NAMALWA (cell line): Measurements from ENCODE around the gene NINL.
A peak's percentile ranks its signal among the peaks of the same experiment; 100 is the strongest.

Experiments used
- DNase-seq: peaks from one replicate; pipeline ENCODE4 v3.0.0-alpha.2; 2015; ENCODE audit warnings: low spot score

The NINL gene

GRCh38 chr20:25464501-25465242 lies 120.7 kb downstream of the NINL start:
- no peak for DNase-seq

GRCh38 chr20:25461786-25462545 lies 123.4 kb downstream of the NINL start:
- no peak for DNase-seq

GRCh38 chr20:25461281-25461650 lies 124.1 kb downstream of the NINL start:
- no peak for DNase-seq

- no peak for DNase-seq
Measured at GRCh38 chr20:25460566-25461280, 124.6 kb downstream of the NINL start.

- DNase-seq: no peak
Measured at GRCh38 chr20:25459916-25460535, 125.3 kb downstream of the NINL start.

GRCh38 chr20:25459111-25459830 lies 126.1 kb downstream of the NINL start:
- DNase-seq: no peak

- no peak for DNase-seq
Measured at GRCh38 chr20:25457886-25458680, 127.2 kb downstream of the NINL start.

GRCh38 chr20:25454153-25454900 lies 131.0 kb downstream of the NINL start:
- no peak for DNase-seq

GRCh38 chr20:25453035-25453810 lies 132.1 kb downstream of the NINL start:
- DNase-seq: no peak

- no peak for DNase-seq
Measured at GRCh38 chr20:25452333-25452732, 133.0 kb downstream of the NINL start.

- DNase-seq: no peak
Measured at GRCh38 chr20:25447671-25448070, 137.7 kb downstream of the NINL start.

GRCh38 chr20:25444556-25444955 lies 140.8 kb downstream of the NINL start:
- no peak for DNase-seq

GRCh38 chr20:25439328-25439727 lies 146.0 kb downstream of the NINL start:
- DNase-seq: peak; percentile 73

GRCh38 chr20:25437153-25437581 lies 148.2 kb downstream of the NINL start:
- DNase-seq: no peak

- no peak for DNase-seq
Measured at GRCh38 chr20:25424536-25424935, 160.8 kb downstream of the NINL start.

GRCh38 chr20:25422032-25422431 lies 163.3 kb downstream of the NINL start:
- no peak for DNase-seq

- DNase-seq: no peak
Measured at GRCh38 chr20:25421102-25421501, 164.2 kb downstream of the NINL start.

GRCh38 chr20:25418776-25419175 lies 166.6 kb downstream of the NINL start:
- no peak for DNase-seq

- no peak for DNase-seq
Measured at GRCh38 chr20:25408890-25409289, 176.4 kb downstream of the NINL start.
